T-cell (primary cell): ENCODE results near the gene DCD. TPM values are rescaled to one million over a fixed set of nuclear protein-coding genes. Genes with fewer than 3 reads are reported as not detected.

Source experiments
- ATAC-seq, 4 experiments: fragments of 200-7000 bp in 3 of 4; fragments of 150-1000 bp in 1 of 4; cut with Tn5 transposase; replicated peaks in 1 of 4; 1 replicate in 3 of 4; 2 replicates in 1 of 4; pipeline ENCODE4 v1.10.0; 2021; ENCODE audit warnings: moderate library complexity in 3 of 4, mild to moderate bottlenecking in 2 of 4, moderate number of reproducible peaks in 1 of 4
- CTCF ChIA-PET, 2 donors: fragments of 300-600 bp; sonication (Branson Sonifier 250); formaldehyde crosslinking; loops; one replicate each; lab custom pipeline; 2022; ENCODE audit warnings: antibody characterized with exemption in 2 of 2; lab: Charles Lee
- POLR2A ChIA-PET, 2 donors: fragments of 300-600 bp; sonication (Branson Sonifier 250); formaldehyde crosslinking; loops; one replicate each; lab custom pipeline; 2022; ENCODE audit warnings: antibody characterized with exemption in 2 of 2; lab: Charles Lee
- DNase-seq, 35 experiments: peaks; one replicate each; pipeline versions ENCODE4 v3.0.0 to v3.0.0-alpha.2; 2013 to 2023
- H3K27ac ChIP-seq: one replicate; pipeline ENCODE4 v1.5.1; 2013; ENCODE audit warnings: low read length
- H3K27me3 ChIP-seq, 2 experiments: replicated peaks in 1 of 2; 1 replicate in 1 of 2; 2 replicates in 1 of 2; pipeline versions ENCODE4 v1.6.1 to v1.7.0; 2013; ENCODE audit warnings: low read length in 1 of 2, mixed read lengths in 1 of 2; ENCODE audit not compliant: control insufficient read depth in 2 of 2, insufficient read depth in 2 of 2; ENCODE audit errors: extremely low read depth in 1 of 2
- H3K36me3 ChIP-seq, 2 donors: 1 replicate in 1 of 2; 2 replicates in 1 of 2; pipeline versions ENCODE4 v1.6.1 to v1.7.0; 2013; ENCODE audit warnings: low read length in 1 of 2; ENCODE audit not compliant: control insufficient read depth in 2 of 2, insufficient read depth in 1 of 2; ENCODE audit errors: extremely low read depth in 1 of 2
- H3K4me1 ChIP-seq, 2 experiments: 1 replicate in 1 of 2; 2 replicates in 1 of 2; pipeline versions ENCODE4 v1.6.1 to v1.7.0; 2013; ENCODE audit warnings: low read length in 2 of 2, mixed read lengths in 1 of 2; ENCODE audit not compliant: insufficient read depth in 2 of 2, control insufficient read depth in 1 of 2; ENCODE audit errors: extremely low read depth in 1 of 2
- H3K4me3 ChIP-seq, 2 donors: 1 replicate in 1 of 2; 2 replicates in 1 of 2; pipeline versions ENCODE4 v1.5.1 to v1.7.0; 2013; ENCODE audit warnings: mild to moderate bottlenecking in 2 of 2, low read length in 1 of 2, moderate library complexity in 1 of 2; ENCODE audit not compliant: control insufficient read depth in 1 of 2; ENCODE audit errors: extremely low read depth in 1 of 2
- H3K9me3 ChIP-seq: 2 replicates; pipeline ENCODE4 v1.7.0; 2013
- H3K27ac Mint-ChIP-seq, 2 donors: one replicate each; pipeline ENCODE4 v1.8.0; 2020 to 2021; ENCODE audit warnings: mild to moderate bottlenecking in 2 of 2, mixed read lengths in 2 of 2
- H3K27me3 Mint-ChIP-seq, 2 donors: one replicate each; pipeline ENCODE4 v1.8.0; 2021 to 2022; ENCODE audit warnings: mixed read lengths in 2 of 2
- H3K36me3 Mint-ChIP-seq: one replicate; pipeline ENCODE4 v1.8.0; 2021; ENCODE audit warnings: mixed read lengths
- H3K4me1 Mint-ChIP-seq, 3 donors: one replicate each; pipeline ENCODE4 v1.8.0; 2020 to 2022; ENCODE audit warnings: mixed read lengths in 3 of 3, mild to moderate bottlenecking in 1 of 3
- H3K4me3 Mint-ChIP-seq, 3 donors: one replicate each; pipeline ENCODE4 v1.8.0; 2020 to 2022; ENCODE audit warnings: mild to moderate bottlenecking in 3 of 3, mixed read lengths in 3 of 3, moderate library complexity in 3 of 3
- H3K9me3 Mint-ChIP-seq, 3 donors: one replicate each; pipeline ENCODE4 v1.8.0; 2020 to 2022; ENCODE audit warnings: mixed read lengths in 3 of 3
- WGBS: methylation state at CpG from one replicate; pipeline ENCODE4 v1.1.5; 2013; ENCODE audit warnings: missing lambda C conversion rate; ENCODE audit not compliant: insufficient coverage; 5-methylcytosine and 5-hydroxymethylcytosine counted together
- total RNA-seq, 35 experiments: library from RNA in 6 of 35; stranded (reverse) in 6 of 35; fragments of 120-200 nt in 1 of 35; gene quantifications; one replicate each; pipeline versions ENCODE4 v1.2.1 to v1.2.4 and lab custom pipeline; 2013 to 2026

The DCD gene
- total RNA-seq, 5 donors from 2014 or later (not counting 1 experiment from before 2014, with no cell fraction given): not detected

DNA sequence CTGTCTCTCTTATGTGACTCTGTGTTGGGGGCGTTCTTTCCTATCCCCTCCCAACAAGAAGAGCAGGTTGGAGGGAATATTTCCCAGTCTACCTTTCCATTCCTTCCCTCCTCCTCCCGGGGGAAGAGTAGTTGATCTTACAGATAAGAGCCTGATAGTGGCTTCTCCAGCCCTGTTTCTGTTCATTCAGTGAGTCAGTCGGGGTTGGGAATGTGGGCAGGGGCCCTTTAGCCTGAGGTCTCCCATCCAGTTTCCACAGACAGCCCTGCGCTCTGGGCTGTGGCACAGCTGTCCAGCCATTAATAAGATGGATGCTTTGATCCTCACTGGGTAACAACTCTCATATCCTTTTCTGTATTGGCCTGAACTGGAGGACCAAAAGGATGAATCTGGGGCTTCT lies 41.6 kb downstream of the DCD start:
- no peak overlapping the region for H3K4me3 ChIP-seq
- 58% methylated on average over 2 of the region's 4 CpGs for WGBS
- peaks cover 2 to 30% of the 10 kb centered on the region in 2 donors for H3K27me3 Mint-ChIP-seq
- no peaks in the 10 kb centered on the region for H3K36me3 Mint-ChIP-seq
- H3K4me1 ChIP-seq: no peaks in the 10 kb centered on the region
- H3K36me3 ChIP-seq: no peaks in the 10 kb centered on the region
- no peak overlapping the region for H3K4me3 Mint-ChIP-seq
- H3K27me3 ChIP-seq: peaks cover 0 to 15% of the 10 kb centered on the region in 2 experiments
- H3K27ac Mint-ChIP-seq: no peak overlapping the region
- H3K4me1 Mint-ChIP-seq: peaks cover 6 to 8% (median 8%) of the 10 kb centered on the region in 3 donors
- no peaks in the 10 kb centered on the region for H3K9me3 Mint-ChIP-seq
- ChIA-PET POLR2A (no interaction called here), CTCF (interaction anchor here in 1 of 2 donors (0.8 kb wide), 1 partner anchor 10 kb away, joined by 5 read pairs; no protein-coding TSS in a partner anchor)
- ATAC-seq (no peak), DNase-seq (no peak)
- no peak overlapping the region for H3K27ac ChIP-seq
- H3K9me3 ChIP-seq: no peaks in the 10 kb centered on the region

DNA sequence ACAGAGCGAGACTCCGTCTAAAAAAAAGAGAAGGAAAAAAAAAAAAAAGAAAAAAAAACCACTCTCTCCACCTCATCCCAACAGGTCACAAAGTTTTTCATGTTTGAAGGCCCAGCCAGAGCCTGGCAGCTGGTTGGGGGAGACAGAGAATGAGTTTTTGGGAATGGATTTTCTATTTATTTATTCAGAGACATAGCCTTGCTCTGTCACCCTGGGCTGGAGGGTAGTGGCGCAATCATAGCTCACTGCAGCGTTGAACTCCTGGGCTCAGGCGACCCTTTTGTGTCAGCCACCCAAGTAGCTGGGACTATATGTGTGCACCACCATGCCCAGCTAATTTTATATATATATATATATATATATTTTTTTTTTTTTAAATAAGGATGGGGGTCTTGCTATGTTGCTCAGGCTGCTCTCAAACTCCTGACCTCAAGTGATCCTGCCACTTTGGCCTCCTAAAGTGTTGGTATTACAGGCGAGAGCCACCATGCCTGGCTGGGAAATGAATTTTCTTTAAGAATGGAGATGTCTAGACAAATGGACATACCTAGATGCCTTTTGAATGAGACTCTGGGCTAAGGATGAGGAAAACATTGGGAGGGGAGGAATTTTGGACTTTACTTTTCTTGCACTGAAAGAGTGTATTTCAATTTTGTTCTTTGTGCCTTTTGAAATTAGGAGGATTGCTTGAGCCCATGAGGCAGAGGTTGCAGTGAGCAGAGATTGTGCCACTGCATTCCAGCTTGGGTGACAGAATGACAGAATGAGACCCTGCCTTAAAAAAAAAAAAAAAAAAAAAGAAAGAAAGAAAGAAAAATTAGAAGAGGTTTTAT lies 42.8 kb downstream of the DCD start:
- Mint-ChIP-seq H3K27me3 (peaks cover 2 to 22% of the 10 kb centered on the region in 2 donors), H3K9me3 (no peaks in the 10 kb centered on the region), H3K36me3 (no peaks in the 10 kb centered on the region), H3K4me3 (no peak overlapping the region), H3K27ac (no peak overlapping the region), H3K4me1 (peaks cover 6 to 8% (median 8%) of the 10 kb centered on the region in 3 donors)
- ATAC-seq (no peak), DNase-seq (no peak)
- Histone ChIP-seq H3K4me1 (no peaks in the 10 kb centered on the region), H3K27ac (no peak overlapping the region), H3K27me3 (peaks cover 0 to 13% of the 10 kb centered on the region in 2 experiments), H3K4me3 (no peak overlapping the region), H3K9me3 (no peaks in the 10 kb centered on the region), H3K36me3 (no peaks in the 10 kb centered on the region)
- ChIA-PET POLR2A (no interaction called here), CTCF (no interaction called here)
- 90% methylated on average over 1 of the region's 6 CpGs for WGBS

DNA sequence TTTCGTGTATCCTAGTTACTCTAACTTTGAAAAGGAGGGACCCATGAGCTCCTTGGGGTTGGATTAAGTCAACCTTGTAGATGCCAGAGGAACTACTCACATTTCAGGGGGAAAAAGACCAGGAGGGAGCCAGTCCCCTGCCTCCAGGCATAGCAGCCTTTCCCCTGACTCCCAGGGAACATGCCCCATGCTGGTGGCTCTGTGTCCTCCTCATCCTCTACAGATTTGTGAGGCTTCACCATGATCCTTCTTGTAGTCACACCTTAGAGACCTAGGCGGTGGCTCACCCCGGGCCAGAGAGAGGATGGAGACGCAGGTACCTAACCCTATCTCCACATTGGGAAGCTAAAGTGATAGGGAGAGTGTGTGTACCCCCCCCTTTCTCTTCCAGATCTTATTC lies 43.7 kb downstream of the DCD start:
- Histone ChIP-seq H3K27ac (no peak overlapping the region), H3K4me3 (no peak overlapping the region), H3K4me1 (no peaks in the 10 kb centered on the region), H3K27me3 (peaks cover 0 to 10% of the 10 kb centered on the region in 2 experiments), H3K36me3 (no peaks in the 10 kb centered on the region), H3K9me3 (no peaks in the 10 kb centered on the region)
- Mint-ChIP-seq H3K4me3 (no peak overlapping the region), H3K36me3 (no peaks in the 10 kb centered on the region), H3K27ac (no peak overlapping the region), H3K4me1 (peaks cover 6 to 8% (median 8%) of the 10 kb centered on the region in 3 donors), H3K27me3 (peaks cover under 1 to 20% of the 10 kb centered on the region in 2 donors), H3K9me3 (no peaks in the 10 kb centered on the region)
- WGBS: no CpG with 5 or more reads among the region's 4 CpGs
- ATAC-seq: no peak
- ChIA-PET CTCF (no interaction called here), POLR2A (interaction anchor here in 1 of 2 donors (0.6 kb wide), 1 partner anchor 1196 kb away, joined by 3 read pairs; no protein-coding TSS in a partner anchor)
- no peak for DNase-seq

DNA sequence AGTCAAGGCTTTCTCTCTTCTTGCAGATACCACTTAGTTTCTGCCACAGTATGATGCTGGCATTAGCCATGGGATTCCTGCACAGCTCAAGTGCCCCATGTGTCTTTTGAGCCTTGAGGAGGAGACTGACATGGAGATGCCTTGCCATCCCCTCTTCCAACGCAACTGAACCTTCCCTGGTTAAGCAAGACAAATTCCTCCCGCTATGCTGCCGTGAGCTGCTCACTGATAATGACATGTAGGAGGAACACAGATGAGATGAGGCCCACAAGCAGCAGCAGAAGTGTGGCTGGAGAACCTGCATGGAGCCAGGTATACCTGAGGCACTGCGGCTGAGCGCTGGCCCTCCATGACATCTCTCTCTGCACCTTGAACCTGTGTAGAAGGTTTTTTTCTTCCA lies 44.3 kb downstream of the DCD start:
- peaks cover 3 to 25% of the 10 kb centered on the region in 2 donors for H3K27me3 Mint-ChIP-seq
- Histone ChIP-seq H3K27ac (no peak overlapping the region), H3K9me3 (no peaks in the 10 kb centered on the region), H3K4me3 (no peak overlapping the region), H3K36me3 (no peaks in the 10 kb centered on the region), H3K27me3 (peaks cover 0 to 15% of the 10 kb centered on the region in 2 experiments), H3K4me1 (no peaks in the 10 kb centered on the region)
- H3K27ac Mint-ChIP-seq: no peak overlapping the region
- no peaks in the 10 kb centered on the region for H3K36me3 Mint-ChIP-seq
- DNase-seq: no peak
- ATAC-seq: no peak
- POLR2A ChIA-PET: no interaction called here
- CTCF ChIA-PET: no interaction called here
- peaks cover 6 to 8% (median 8%) of the 10 kb centered on the region in 3 donors for H3K4me1 Mint-ChIP-seq
- no peak overlapping the region for H3K4me3 Mint-ChIP-seq
- H3K9me3 Mint-ChIP-seq: no peaks in the 10 kb centered on the region
- WGBS: 60% methylated on average over 1 of the region's 5 CpGs

DNA sequence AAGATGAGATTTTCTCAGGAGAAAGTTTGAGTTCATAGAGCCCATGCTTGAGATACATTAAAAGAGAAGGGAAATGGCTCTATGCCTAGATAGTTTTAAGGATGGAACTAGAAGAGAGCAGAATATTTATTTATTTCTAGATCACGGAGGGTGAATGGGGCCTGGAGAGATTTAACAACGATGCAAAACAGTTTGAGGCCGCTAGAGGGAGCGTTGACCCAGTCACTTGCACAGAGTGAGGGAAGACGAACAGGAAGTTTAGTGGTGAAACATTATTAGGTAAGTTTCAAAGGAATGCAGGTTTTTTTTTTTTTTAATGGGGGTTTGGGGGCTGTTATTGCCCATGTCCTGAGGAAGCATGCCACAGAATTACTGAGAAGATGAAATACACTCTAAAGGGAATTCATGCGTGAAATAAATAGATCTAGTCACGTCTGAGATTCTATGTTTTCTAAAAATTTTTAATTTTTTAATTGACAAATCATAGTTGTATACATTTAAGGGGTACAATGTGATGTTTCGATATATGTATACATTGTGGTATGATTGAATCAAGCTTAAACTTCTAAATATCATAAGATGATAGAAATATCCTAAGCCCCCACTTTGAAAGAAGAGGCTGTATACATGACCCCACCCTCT lies 44.9 kb downstream of the DCD start:
- Histone ChIP-seq H3K27ac (no peak overlapping the region), H3K9me3 (no peaks in the 10 kb centered on the region), H3K27me3 (peaks cover 0 to 11% of the 10 kb centered on the region in 2 experiments), H3K4me3 (no peak overlapping the region), H3K4me1 (no peaks in the 10 kb centered on the region), H3K36me3 (no peaks in the 10 kb centered on the region)
- ChIA-PET POLR2A (no interaction called here), CTCF (no interaction called here)
- Mint-ChIP-seq H3K27me3 (peaks cover 3 to 23% of the 10 kb centered on the region in 2 donors), H3K27ac (peak overlapping the region in 1 of 2 donors; percentile 16), H3K4me1 (peaks cover 6 to 8% (median 8%) of the 10 kb centered on the region in 3 donors), H3K4me3 (no peak overlapping the region), H3K36me3 (no peaks in the 10 kb centered on the region), H3K9me3 (no peaks in the 10 kb centered on the region)
- whole genome bisulfite sequencing: 4% methylated on average over 5 of the region's 8 CpGs
- ATAC-seq: peak; percentile 88 to 91 (median 90)
- DNase-seq: peak; percentile 32 to 77 (median 56)

DNA sequence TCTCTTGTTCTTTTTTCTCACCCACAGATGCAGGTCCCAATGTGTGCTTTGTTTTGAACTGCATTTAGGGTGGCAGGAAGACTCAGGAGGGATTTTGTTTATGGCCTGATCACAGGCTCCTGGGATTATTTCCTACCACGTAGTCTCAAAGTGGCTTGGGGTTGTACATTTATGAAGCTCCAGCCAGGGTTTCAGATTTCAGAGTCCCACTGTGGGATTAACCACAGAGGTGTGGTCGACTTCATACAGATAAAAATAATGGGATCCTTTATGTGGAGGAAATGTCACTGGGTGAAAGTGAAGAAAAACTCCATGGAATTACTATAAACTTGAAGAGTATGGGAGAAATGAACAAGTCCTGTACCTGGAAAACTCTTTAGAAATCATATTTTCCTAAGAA lies 45.5 kb downstream of the DCD start:
- H3K27ac Mint-ChIP-seq: no peak overlapping the region
- CTCF ChIA-PET: no interaction called here
- Histone ChIP-seq H3K4me3 (no peak overlapping the region), H3K36me3 (no peaks in the 10 kb centered on the region), H3K9me3 (no peaks in the 10 kb centered on the region), H3K27ac (no peak overlapping the region), H3K27me3 (peaks cover 0 to 6% of the 10 kb centered on the region in 2 experiments), H3K4me1 (no peaks in the 10 kb centered on the region)
- ATAC-seq (no peak), DNase-seq (no peak)
- H3K4me1 Mint-ChIP-seq: peaks cover 6 to 8% (median 8%) of the 10 kb centered on the region in 3 donors
- no peak overlapping the region for H3K4me3 Mint-ChIP-seq
- H3K36me3 Mint-ChIP-seq: no peaks in the 10 kb centered on the region
- WGBS: 86% methylated on average over 1 of the region's 2 CpGs
- H3K9me3 Mint-ChIP-seq: no peaks in the 10 kb centered on the region
- POLR2A ChIA-PET: no interaction called here
- H3K27me3 Mint-ChIP-seq: peaks cover 3 to 19% of the 10 kb centered on the region in 2 donors
